ENCODE measurements around the gene SSPN. TPM values are rescaled to one million over a fixed set of nuclear protein-coding genes. Genes with fewer than 3 reads are reported as not detected.
A peak's percentile ranks its signal among the peaks of the same experiment; 100 is the strongest.

SSPN gene
- total RNA-seq, 1 experiment from 2014 or later, result 11.9 TPM

DNA sequence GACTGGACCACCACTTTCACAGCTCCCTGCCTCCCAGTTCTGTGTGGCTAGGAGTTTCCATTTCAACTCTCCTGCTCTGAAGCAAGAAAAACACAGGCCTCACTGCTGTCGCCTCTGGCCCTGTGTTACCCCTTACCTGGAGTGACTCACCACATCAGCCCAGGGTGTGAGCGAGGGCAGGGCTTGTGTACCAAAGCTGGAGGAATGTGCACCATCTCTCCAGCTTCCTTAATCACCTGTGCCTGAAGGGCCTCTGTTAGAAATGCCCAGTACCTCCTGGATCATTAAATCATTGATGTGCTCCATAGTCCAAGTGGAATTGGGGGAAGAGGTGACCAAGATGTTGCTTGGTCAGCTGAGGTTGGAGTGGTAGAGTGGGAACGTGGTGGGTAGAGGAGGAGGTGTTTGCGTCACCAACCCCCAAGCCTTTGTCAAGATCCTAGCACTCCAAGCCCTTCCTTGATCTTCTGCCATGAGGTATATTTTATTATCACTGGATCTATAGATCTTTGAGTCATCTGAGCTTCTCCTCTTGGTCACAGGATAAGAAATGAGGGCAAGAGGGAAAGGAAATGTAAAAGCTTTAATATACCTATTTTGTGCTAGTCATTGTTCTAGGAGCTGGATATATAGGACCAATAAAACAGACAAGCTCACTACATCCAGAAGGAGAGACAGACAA is 51.3 kb downstream of the SSPN start:
- Histone ChIP-seq H3K9ac (ENCODE audit: low read length) (peak overlapping the region; percentile 73), H3K9me2 (replicated peaks; ENCODE audit: low read length) (no peaks in the 10 kb centered on the region), H3K27ac (ENCODE audit: low read length) (peak overlapping the region; percentile 94), H3K4me3 (ENCODE audit: low read length) (peak overlapping the region; percentile 23; the same call in 1 of the 2 replicates), H3K79me2 (ENCODE audit: low read length) (no peaks in the 10 kb centered on the region), H3K4me2 (ENCODE audit: low read length) (peak overlapping the region; percentile 70), H4K20me1 (ENCODE audit: low read length) (no peaks in the 10 kb centered on the region), H3K4me1 (ENCODE audit: insufficient read depth, low read length) (peaks cover 56% of the 10 kb centered on the region), H3K36me3 (ENCODE audit: low read depth, low read length) (no peaks in the 10 kb centered on the region), H3F3A (ENCODE audit: low read length, unreplicated experiment) (peaks cover 5% of the 10 kb centered on the region), H3K27me3 (ENCODE audit: low read length) (no peaks in the 10 kb centered on the region), H2AFZ (ENCODE audit: low read length) (no peak overlapping the region), H3K9me3 (ENCODE audit: low read length) (no peaks in the 10 kb centered on the region)
- CTCF ChIA-PET, result interaction anchor here (1.0 to 2.0 kb wide), 2 partner anchors 28 to 123 kb away, joined by 3 to 14 read pairs; no protein-coding TSS in a partner anchor
- no TSS peak for BruUV-seq (replicated peaks)
- intact Hi-C loops (cut with micrococcal nuclease), result loop anchor here (1.0 to 5.0 kb wide), 4 partner anchors 28 to 120 kb away; partner anchors contain the start of gene SSPN
- DNase-seq (peak; percentile 99), ATAC-seq (peak; percentile 94)
- POLR2A ChIA-PET (ENCODE audit: unreplicated experiment), result interaction anchor here (0.6 to 1.6 kb wide), 6 partner anchors 27 to 474 kb away, joined by 3 to 9 read pairs (median 4); partner anchors contain the start of gene BHLHE41
- peak; percentile 59; the same call in 1 of the 2 replicates for TF ChIP-seq EZH2phosphoT487 (IDR thresholded peaks at IDR 0.05; ENCODE audit: borderline replicate concordance, low read length)
- TF ChIP-seq EZH2 (IDR thresholded peaks at IDR 0.05; ENCODE audit: low read length, unreplicated experiment), result no peak

GRCh38 chr12:26247873-26248272 is 52.5 kb downstream of the SSPN start:
- H3K27me3 ChIP-seq (ENCODE audit: low read length), result no peaks in the 10 kb centered on the region
- ChIA-PET POLR2A (ENCODE audit: unreplicated experiment) (no interaction called here), CTCF (no interaction called here)
- no peaks in the 10 kb centered on the region for H4K20me1 ChIP-seq (ENCODE audit: low read length)
- DNase-seq (no peak), ATAC-seq (no peak)
- H3K79me2 ChIP-seq (ENCODE audit: low read length), result no peaks in the 10 kb centered on the region
- TF ChIP-seq EZH2 (IDR thresholded peaks at IDR 0.05; ENCODE audit: low read length, unreplicated experiment) (no peak), EZH2phosphoT487 (IDR thresholded peaks at IDR 0.05; ENCODE audit: borderline replicate concordance, low read length) (no peak)
- TF ChIP-seq, protein P1, sequence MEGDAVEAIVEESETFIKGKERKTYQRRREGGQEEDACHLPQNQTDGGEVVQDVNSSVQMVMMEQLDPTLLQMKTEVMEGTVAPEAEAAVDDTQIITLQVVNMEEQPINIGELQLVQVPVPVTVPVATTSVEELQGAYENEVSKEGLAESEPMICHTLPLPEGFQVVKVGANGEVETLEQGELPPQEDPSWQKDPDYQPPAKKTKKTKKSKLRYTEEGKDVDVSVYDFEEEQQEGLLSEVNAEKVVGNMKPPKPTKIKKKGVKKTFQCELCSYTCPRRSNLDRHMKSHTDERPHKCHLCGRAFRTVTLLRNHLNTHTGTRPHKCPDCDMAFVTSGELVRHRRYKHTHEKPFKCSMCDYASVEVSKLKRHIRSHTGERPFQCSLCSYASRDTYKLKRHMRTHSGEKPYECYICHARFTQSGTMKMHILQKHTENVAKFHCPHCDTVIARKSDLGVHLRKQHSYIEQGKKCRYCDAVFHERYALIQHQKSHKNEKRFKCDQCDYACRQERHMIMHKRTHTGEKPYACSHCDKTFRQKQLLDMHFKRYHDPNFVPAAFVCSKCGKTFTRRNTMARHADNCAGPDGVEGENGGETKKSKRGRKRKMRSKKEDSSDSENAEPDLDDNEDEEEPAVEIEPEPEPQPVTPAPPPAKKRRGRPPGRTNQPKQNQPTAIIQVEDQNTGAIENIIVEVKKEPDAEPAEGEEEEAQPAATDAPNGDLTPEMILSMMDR (conservative IDR thresholded peaks at IDR 0.05; ENCODE audit: low read depth, low read length), result no peak
- peak overlapping the region; percentile 94 for H3K27ac ChIP-seq (ENCODE audit: low read length)
- BruUV-seq (replicated peaks), result no TSS peak
- no peaks in the 10 kb centered on the region for H3K9me2 ChIP-seq (replicated peaks; ENCODE audit: low read length)
- peaks cover 5% of the 10 kb centered on the region for H3F3A ChIP-seq (ENCODE audit: low read length, unreplicated experiment)
- peaks cover 56% of the 10 kb centered on the region for H3K4me1 ChIP-seq (ENCODE audit: insufficient read depth, low read length)
- H3K4me3 ChIP-seq (ENCODE audit: low read length), result no peak overlapping the region
- no peaks in the 10 kb centered on the region for H3K9me3 ChIP-seq (ENCODE audit: low read length)
- no peak overlapping the region for H2AFZ ChIP-seq (ENCODE audit: low read length)
- no peaks in the 10 kb centered on the region for H3K36me3 ChIP-seq (ENCODE audit: low read depth, low read length)
- intact Hi-C loops (cut with micrococcal nuclease), result loop anchor here (1.0 to 5.0 kb wide), 3 partner anchors 51 to 122 kb away; partner anchors contain the start of gene SSPN
- H3K9ac ChIP-seq (ENCODE audit: low read length), result peak overlapping the region; percentile 73
- H3K4me2 ChIP-seq (ENCODE audit: low read length), result peak overlapping the region; percentile 70; the same call in 1 of the 2 replicates

DNA sequence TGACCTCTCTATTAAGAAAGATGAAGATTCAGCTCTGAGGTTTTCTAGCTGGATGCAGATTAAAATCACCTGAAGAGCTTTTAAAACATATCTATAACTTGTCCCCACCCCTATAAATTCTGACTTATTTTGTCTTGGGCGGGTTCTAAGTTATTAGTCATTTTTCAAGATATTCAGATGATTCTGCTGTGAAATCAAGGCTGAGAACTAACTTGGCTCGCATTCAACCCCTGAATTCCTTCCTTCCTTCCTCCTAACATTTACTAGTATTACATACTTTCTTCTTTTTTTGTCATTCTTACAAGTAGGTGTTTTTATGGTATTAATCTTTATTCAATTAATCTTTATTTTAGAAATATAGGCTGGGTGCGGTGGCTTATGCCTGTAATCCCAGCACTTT is 55.4 kb downstream of the SSPN start:
- 0 out of 2 replicates have a peak overlapping the region, but pooled peaks have one; percentile 3 for H3K4me2 ChIP-seq (ENCODE audit: low read length)
- H3K9me2 ChIP-seq (replicated peaks; ENCODE audit: low read length), result no peaks in the 10 kb centered on the region
- no peak overlapping the region for H3K9ac ChIP-seq (ENCODE audit: low read length)
- ChIA-PET CTCF (interaction anchor here (0.6 kb wide), 1 partner anchor 124 kb away, joined by 3 read pairs; no protein-coding TSS in a partner anchor), POLR2A (ENCODE audit: unreplicated experiment) (interaction anchor here (0.5 kb wide), 1 partner anchor 126 kb away, joined by 3 read pairs; the partner anchor contains the start of gene BHLHE41)
- peak overlapping the region; percentile 31 for H3K27ac ChIP-seq (ENCODE audit: low read length)
- H2AFZ ChIP-seq (ENCODE audit: low read length), result no peak overlapping the region
- intact Hi-C loops (cut with micrococcal nuclease), result no loop called here
- H3K9me3 ChIP-seq (ENCODE audit: low read length), result no peaks in the 10 kb centered on the region
- H3K27me3 ChIP-seq (ENCODE audit: low read length), result no peaks in the 10 kb centered on the region
- no peaks in the 10 kb centered on the region for H3K36me3 ChIP-seq (ENCODE audit: low read depth, low read length)
- H3K4me3 ChIP-seq (ENCODE audit: low read length), result no peak overlapping the region
- BruUV-seq (replicated peaks), result no TSS peak
- H3K79me2 ChIP-seq (ENCODE audit: low read length), result no peaks in the 10 kb centered on the region
- H3F3A ChIP-seq (ENCODE audit: low read length, unreplicated experiment), result peaks cover 5% of the 10 kb centered on the region
- TF ChIP-seq EZH2phosphoT487 (IDR thresholded peaks at IDR 0.05; ENCODE audit: borderline replicate concordance, low read length) (no peak), EZH2 (IDR thresholded peaks at IDR 0.05; ENCODE audit: low read length, unreplicated experiment) (no peak)
- TF ChIP-seq, protein P1 (conservative IDR thresholded peaks at IDR 0.05; ENCODE audit: low read depth, low read length), result no peak
- peaks cover 45% of the 10 kb centered on the region for H3K4me1 ChIP-seq (ENCODE audit: insufficient read depth, low read length)
- ATAC-seq (no peak; the same call in 1 of the 2 replicates), DNase-seq (peak; percentile 76)
- no peaks in the 10 kb centered on the region for H4K20me1 ChIP-seq (ENCODE audit: low read length)
